SJCRH30 (cell line): ENCODE results near the gene PUSL1. TPM values are rescaled to one million over a fixed set of nuclear protein-coding genes. Genes with fewer than 3 reads are reported as not detected.

Experiments
- DNase-seq, 2 experiments: peaks; one replicate each; pipeline ENCODE4 v3.0.0-alpha.2; 2015 to 2020
- H3K27ac ChIP-seq: fragments of 250-450 bp; sonication (Bioruptor Pico); 2 replicates; pipeline ENCODE4 v1.5.1; 2020; ENCODE audit warnings: mild to moderate bottlenecking, moderate library complexity
- H3K27me3 ChIP-seq: fragments of 250-450 bp; sonication (Bioruptor Pico); 2 replicates; pipeline ENCODE4 v1.5.1; 2020; ENCODE audit warnings: mild to moderate bottlenecking, moderate library complexity
- H3K36me3 ChIP-seq: fragments of 250-450 bp; sonication (Bioruptor Pico); 2 replicates; pipeline ENCODE4 v1.5.1; 2020; ENCODE audit warnings: mild to moderate bottlenecking, moderate library complexity
- H3K4me1 ChIP-seq: fragments of 250-450 bp; sonication (Bioruptor Pico); 2 replicates; pipeline ENCODE4 v1.5.1; 2020; ENCODE audit warnings: mild to moderate bottlenecking, moderate library complexity
- H3K4me3 ChIP-seq: fragments of 250-450 bp; sonication (Bioruptor Pico); 2 replicates; pipeline ENCODE4 v1.5.1; 2020; ENCODE audit warnings: mild to moderate bottlenecking, moderate library complexity
- H3K9me3 ChIP-seq: fragments of 250-450 bp; sonication (Bioruptor Pico); replicated peaks from 2 replicates; pipeline ENCODE4 v1.5.1; 2020; ENCODE audit warnings: mild to moderate bottlenecking, moderate library complexity
- total RNA-seq: library from RNA; depleted of rRNA; stranded (reverse); fragments of >200 nt; shearing (Covaris generic); gene quantifications from 2 replicates; pipeline ENCODE4 v1.2.3, GENCODE V29; 2014

Gene PUSL1
- total RNA-seq, 1 experiment from 2014 or later, result 25.3 TPM

- H3K36me3 ChIP-seq, result no peaks in the 10 kb centered on the region
- no peaks in the 10 kb centered on the region for H3K27me3 ChIP-seq
- H3K4me1 ChIP-seq, result peaks cover 23% of the 10 kb centered on the region
- DNase-seq, result peak in 1 of 2 experiments; percentile 41
- H3K27ac ChIP-seq, result no peak overlapping the region
- H3K9me3 ChIP-seq, result no peaks in the 10 kb centered on the region
- peak overlapping the region; percentile 78 for H3K4me3 ChIP-seq
Observed at GRCh38 chr1:1348420-1349255, 40.2 kb downstream of the PUSL1 start.

GRCh38 chr1:1349256-1350012 is 41.0 kb downstream of the PUSL1 start, which contains the start of gene DVL1:
TSS of gene DVL1 (minus strand) at chr1:1349418. CDS start at chr1:1349065, 353 bp downstream.
- DNase-seq, result peak; percentile 81 to 82
- Histone ChIP-seq H3K4me1 (peaks cover 24% of the 10 kb centered on the region), H3K36me3 (no peaks in the 10 kb centered on the region), H3K27me3 (no peaks in the 10 kb centered on the region), H3K9me3 (no peaks in the 10 kb centered on the region), H3K4me3 (peak within 1 kb of the TSS; percentile 93), H3K27ac (peak within 1 kb of the TSS; percentile 42; the same call in 1 of the 2 replicates)

GRCh38 chr1:1351511-1352427 is 43.4 kb downstream of the PUSL1 start:
- Histone ChIP-seq H3K27ac (no peak overlapping the region), H3K27me3 (no peaks in the 10 kb centered on the region), H3K4me1 (peaks cover 24% of the 10 kb centered on the region), H3K36me3 (no peaks in the 10 kb centered on the region), H3K4me3 (no peak overlapping the region), H3K9me3 (no peaks in the 10 kb centered on the region)
- DNase-seq, result peak in 1 of 2 experiments; percentile 54

GRCh38 chr1:1352786-1353388 is 44.5 kb downstream of the PUSL1 start:
- DNase-seq, result no peak
- no peaks in the 10 kb centered on the region for H3K36me3 ChIP-seq
- H3K9me3 ChIP-seq, result no peaks in the 10 kb centered on the region
- H3K4me3 ChIP-seq, result no peak overlapping the region
- H3K27ac ChIP-seq, result no peak overlapping the region
- H3K4me1 ChIP-seq, result peaks cover 27% of the 10 kb centered on the region
- no peaks in the 10 kb centered on the region for H3K27me3 ChIP-seq

GRCh38 chr1:1353389-1354151 is 45.2 kb downstream of the PUSL1 start:
- Histone ChIP-seq H3K36me3 (no peaks in the 10 kb centered on the region), H3K9me3 (no peaks in the 10 kb centered on the region), H3K4me1 (peaks cover 28% of the 10 kb centered on the region), H3K27ac (no peak overlapping the region), H3K4me3 (no peak overlapping the region), H3K27me3 (no peaks in the 10 kb centered on the region)
- no peak for DNase-seq

- Histone ChIP-seq H3K4me1 (peaks cover 38% of the 10 kb centered on the region), H3K27me3 (no peaks in the 10 kb centered on the region)
Observed at GRCh38 chr1:1354271-1355247, 46.2 kb downstream of the PUSL1 start.

GRCh38 chr1:1355416-1355815 is 47.0 kb downstream of the PUSL1 start:
- Histone ChIP-seq H3K36me3 (no peaks in the 10 kb centered on the region), H3K4me1 (peaks cover 46% of the 10 kb centered on the region), H3K27ac (no peak overlapping the region), H3K4me3 (no peak overlapping the region), H3K9me3 (no peaks in the 10 kb centered on the region), H3K27me3 (no peaks in the 10 kb centered on the region)
- DNase-seq, result no peak

More at GRCh38 chr1:1354271-1355247, 46.2 kb downstream of the PUSL1 start:
- H3K9me3 ChIP-seq, result no peaks in the 10 kb centered on the region
- DNase-seq, result no peak
- H3K4me3 ChIP-seq, result no peak overlapping the region
- no peaks in the 10 kb centered on the region for H3K36me3 ChIP-seq
- H3K27ac ChIP-seq, result no peak overlapping the region

- Histone ChIP-seq H3K36me3 (no peaks in the 10 kb centered on the region), H3K27ac (no peak overlapping the region), H3K9me3 (no peaks in the 10 kb centered on the region), H3K27me3 (no peaks in the 10 kb centered on the region), H3K4me1 (peaks cover 54% of the 10 kb centered on the region), H3K4me3 (no peak overlapping the region)
- DNase-seq, result no peak
Observed at GRCh38 chr1:1356166-1356795, 47.9 kb downstream of the PUSL1 start.

GRCh38 chr1:1356796-1357401 is 48.5 kb downstream of the PUSL1 start:
- H3K9me3 ChIP-seq, result no peaks in the 10 kb centered on the region
- no peaks in the 10 kb centered on the region for H3K27me3 ChIP-seq
- H3K4me1 ChIP-seq, result peaks cover 49% of the 10 kb centered on the region
- H3K36me3 ChIP-seq, result no peaks in the 10 kb centered on the region
- H3K27ac ChIP-seq, result no peak overlapping the region
- H3K4me3 ChIP-seq, result peak overlapping the region; percentile 52
- DNase-seq, result no peak

GRCh38 chr1:1357871-1358432 is 49.6 kb downstream of the PUSL1 start:
- Histone ChIP-seq H3K9me3 (no peaks in the 10 kb centered on the region), H3K4me1 (peaks cover 38% of the 10 kb centered on the region), H3K27me3 (no peaks in the 10 kb centered on the region), H3K27ac (peak overlapping the region; percentile 87; the same call in 1 of the 2 replicates), H3K36me3 (no peaks in the 10 kb centered on the region), H3K4me3 (peak overlapping the region; percentile 52)
- peak in 1 of 2 experiments; percentile 43 for DNase-seq

- Histone ChIP-seq H3K4me3 (peak within 1 kb of the TSS; percentile 52), H3K4me1 (peaks cover 31% of the 10 kb centered on the region), H3K36me3 (no peaks in the 10 kb centered on the region), H3K27me3 (no peaks in the 10 kb centered on the region), H3K27ac (peak within 1 kb of the TSS; percentile 87), H3K9me3 (no peaks in the 10 kb centered on the region)
- peak; percentile 64 to 68 for DNase-seq
Observed at GRCh38 chr1:1358433-1359271, 50.3 kb downstream of the PUSL1 start, which contains the start of gene MXRA8. TSS of gene MXRA8 (minus strand) at chr1:1358555. CDS start at chr1:1358504, 51 bp downstream.
